ENCODE measurements around the gene CZIB.

DNA sequence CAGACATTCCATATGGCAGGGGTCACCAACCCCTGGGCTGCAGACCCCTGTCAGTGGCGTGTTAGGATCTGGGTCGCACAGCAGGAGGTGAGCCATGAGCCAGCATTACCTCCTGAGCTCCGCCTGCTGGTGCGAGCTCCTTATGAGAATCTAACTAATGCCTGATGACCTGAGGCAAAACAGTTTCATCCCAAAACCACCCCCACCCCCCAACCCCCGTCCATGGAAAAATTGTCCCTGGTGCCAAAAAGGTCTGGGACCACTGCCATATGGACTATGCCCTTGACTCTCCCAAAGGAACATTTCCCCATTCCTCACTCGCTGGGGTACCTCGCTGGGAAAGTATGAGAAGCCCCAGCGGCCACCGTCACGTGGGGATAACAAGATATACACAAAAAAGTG is 30.2 kb downstream of the CZIB start:
- TF ChIP-seq JUND (CRISPR knock-in tag; IDR thresholded peaks at IDR 0.05): no peak
- TF ChIP-seq SMC3 (IDR thresholded peaks at IDR 0.05; ENCODE audit: low read length): no peak
- TF ChIP-seq, protein P1, sequence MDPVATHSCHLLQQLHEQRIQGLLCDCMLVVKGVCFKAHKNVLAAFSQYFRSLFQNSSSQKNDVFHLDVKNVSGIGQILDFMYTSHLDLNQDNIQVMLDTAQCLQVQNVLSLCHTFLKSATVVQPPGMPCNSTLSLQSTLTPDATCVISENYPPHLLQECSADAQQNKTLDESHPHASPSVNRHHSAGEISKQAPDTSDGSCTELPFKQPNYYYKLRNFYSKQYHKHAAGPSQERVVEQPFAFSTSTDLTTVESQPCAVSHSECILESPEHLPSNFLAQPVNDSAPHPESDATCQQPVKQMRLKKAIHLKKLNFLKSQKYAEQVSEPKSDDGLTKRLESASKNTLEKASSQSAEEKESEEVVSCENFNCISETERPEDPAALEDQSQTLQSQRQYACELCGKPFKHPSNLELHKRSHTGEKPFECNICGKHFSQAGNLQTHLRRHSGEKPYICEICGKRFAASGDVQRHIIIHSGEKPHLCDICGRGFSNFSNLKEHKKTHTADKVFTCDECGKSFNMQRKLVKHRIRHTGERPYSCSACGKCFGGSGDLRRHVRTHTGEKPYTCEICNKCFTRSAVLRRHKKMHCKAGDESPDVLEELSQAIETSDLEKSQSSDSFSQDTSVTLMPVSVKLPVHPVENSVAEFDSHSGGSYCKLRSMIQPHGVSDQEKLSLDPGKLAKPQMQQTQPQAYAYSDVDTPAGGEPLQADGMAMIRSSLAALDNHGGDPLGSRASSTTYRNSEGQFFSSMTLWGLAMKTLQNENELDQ (CRISPR knock-in tag; IDR thresholded peaks at IDR 0.05; ENCODE audit: borderline replicate concordance): no peak
- TF ChIP-seq TBP (CRISPR knock-in tag; IDR thresholded peaks at IDR 0.05): no peak
- TF ChIP-seq, protein P2, sequence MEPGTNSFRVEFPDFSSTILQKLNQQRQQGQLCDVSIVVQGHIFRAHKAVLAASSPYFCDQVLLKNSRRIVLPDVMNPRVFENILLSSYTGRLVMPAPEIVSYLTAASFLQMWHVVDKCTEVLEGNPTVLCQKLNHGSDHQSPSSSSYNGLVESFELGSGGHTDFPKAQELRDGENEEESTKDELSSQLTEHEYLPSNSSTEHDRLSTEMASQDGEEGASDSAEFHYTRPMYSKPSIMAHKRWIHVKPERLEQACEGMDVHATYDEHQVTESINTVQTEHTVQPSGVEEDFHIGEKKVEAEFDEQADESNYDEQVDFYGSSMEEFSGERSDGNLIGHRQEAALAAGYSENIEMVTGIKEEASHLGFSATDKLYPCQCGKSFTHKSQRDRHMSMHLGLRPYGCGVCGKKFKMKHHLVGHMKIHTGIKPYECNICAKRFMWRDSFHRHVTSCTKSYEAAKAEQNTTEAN (CRISPR knock-in tag; conservative IDR thresholded peaks at IDR 0.05): no peak
- TF ChIP-seq, protein P3, sequence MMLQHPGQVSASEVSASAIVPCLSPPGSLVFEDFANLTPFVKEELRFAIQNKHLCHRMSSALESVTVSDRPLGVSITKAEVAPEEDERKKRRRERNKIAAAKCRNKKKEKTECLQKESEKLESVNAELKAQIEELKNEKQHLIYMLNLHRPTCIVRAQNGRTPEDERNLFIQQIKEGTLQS (CRISPR knock-in tag; IDR thresholded peaks at IDR 0.05): no peak
- TF ChIP-seq, protein P4, sequence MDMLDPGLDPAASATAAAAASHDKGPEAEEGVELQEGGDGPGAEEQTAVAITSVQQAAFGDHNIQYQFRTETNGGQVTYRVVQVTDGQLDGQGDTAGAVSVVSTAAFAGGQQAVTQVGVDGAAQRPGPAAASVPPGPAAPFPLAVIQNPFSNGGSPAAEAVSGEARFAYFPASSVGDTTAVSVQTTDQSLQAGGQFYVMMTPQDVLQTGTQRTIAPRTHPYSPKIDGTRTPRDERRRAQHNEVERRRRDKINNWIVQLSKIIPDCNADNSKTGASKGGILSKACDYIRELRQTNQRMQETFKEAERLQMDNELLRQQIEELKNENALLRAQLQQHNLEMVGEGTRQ (IDR thresholded peaks at IDR 0.05; ENCODE audit: low read depth, low read length): no peak
- TF ChIP-seq, protein P4 (CRISPR knock-in tag; IDR thresholded peaks at IDR 0.05; ENCODE audit: borderline replicate concordance): no peak
- TF ChIP-seq NFE2L2 (IDR thresholded peaks at IDR 0.05; ENCODE audit: low read length): no peak
- no peak for TF ChIP-seq ERF (CRISPR knock-in tag; IDR thresholded peaks at IDR 0.05)

Measured in HepG2 (cell line).